GM19099 (cell line): ENCODE results near the gene COL4A5.

ENCODE experiments used
- POLR2A ChIP-seq: IDR thresholded peaks from 3 replicates; pipeline ENCODE4 v1.6.1; 2011; ENCODE audit warnings: low read depth; ENCODE audit not compliant: insufficient read length; ENCODE audit errors: extremely low read depth

Gene COL4A5

DNA sequence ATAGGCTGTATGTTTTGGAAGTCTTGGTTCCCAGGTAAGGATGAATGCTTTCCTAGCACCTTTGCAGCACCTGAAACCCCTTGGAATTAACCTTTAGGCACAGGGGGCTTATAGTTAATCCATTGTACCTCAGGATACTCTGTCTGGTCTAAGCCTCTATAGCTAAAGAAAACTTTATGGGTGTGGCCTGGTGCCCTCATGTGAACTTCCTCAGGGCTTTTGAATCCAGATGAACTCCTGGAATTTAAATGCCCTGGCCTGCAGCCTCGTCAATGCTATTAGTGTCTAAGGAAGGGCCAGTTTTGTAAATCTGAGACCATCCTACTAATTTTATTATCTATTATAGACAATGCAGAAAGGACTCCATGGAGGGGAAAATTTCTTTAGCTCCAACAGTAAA, 262.9 kb downstream of the COL4A5 start:
- no peak for TF ChIP-seq POLR2A

DNA sequence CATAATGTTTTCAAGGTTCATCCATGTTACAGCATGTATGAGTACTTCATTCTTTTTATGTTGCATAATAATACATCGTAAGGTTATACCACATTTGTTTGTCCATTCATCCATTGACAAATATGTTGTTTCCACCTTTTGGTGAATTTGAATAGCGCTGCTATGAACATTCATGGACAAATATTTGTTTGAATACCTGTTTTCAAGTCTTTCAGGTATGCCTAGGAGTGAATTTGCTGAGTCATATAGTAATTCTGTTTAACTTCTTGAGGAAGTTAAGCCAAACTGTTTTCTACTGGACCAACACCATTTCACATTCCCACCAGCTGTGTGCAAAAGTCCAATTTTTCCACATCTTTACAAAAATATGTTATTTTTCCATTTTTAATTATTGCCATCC, 265.2 kb downstream of the COL4A5 start:
- no peak for TF ChIP-seq POLR2A

DNA sequence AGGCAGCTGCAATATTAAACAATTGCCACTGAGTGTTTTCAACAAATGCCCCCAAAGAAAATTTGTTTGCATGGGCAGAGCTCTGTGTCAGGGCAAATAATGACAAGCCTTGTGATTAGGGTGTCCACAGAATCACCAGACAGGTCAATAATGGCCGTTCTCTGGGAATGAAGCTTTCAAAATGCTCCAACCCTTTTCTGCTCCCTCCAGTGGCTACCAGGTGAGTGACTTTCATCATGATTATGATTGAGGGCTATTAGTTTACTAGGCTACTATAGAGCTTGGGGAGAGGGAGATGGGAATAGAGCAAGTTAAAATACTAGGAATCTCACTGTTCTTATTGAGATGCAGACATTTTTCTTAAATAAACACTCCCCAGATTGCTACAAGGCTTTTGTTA, 273.2 kb downstream of the COL4A5 start:
- TF ChIP-seq POLR2A = no peak

DNA sequence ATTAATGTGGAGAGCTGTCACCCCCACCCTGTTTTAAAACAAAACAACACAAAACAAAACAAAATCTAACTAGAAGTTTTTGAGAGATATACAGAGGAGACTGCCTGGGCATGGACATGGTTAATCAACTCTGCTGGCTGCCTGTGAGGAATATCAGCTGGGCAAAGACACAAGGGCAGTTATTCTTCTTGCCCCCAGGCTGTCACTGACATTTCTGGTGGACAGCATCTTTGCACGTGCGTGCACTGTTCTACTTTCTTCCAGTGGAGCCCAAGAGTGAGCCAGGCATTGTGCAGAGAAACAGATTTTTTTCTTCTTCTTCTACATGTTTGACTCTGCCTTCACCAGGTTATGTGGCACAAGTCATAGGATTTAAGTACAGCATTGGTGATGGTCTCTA, 282.9 kb downstream of the COL4A5 start:
- TF ChIP-seq POLR2A = no peak

DNA sequence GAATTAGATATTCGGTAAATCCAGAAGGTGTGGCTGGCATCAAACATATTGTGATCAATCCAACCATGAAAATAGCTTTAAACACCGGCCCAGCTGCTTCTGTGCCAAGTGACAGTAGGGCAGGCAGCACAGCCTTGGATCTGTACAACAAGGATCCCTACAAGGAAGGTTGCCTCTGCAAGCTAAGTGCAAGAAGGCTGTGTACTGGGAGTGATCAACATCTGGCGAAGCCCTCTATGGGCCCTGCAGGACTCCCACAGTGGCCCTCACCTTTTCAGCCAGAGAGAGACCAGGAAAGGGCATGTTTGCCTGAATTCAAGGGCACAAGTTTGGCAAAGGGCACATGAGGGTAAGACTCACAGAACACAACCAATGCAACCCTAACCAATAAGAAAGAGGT, 287.1 kb downstream of the COL4A5 start:
- no peak for TF ChIP-seq POLR2A

DNA sequence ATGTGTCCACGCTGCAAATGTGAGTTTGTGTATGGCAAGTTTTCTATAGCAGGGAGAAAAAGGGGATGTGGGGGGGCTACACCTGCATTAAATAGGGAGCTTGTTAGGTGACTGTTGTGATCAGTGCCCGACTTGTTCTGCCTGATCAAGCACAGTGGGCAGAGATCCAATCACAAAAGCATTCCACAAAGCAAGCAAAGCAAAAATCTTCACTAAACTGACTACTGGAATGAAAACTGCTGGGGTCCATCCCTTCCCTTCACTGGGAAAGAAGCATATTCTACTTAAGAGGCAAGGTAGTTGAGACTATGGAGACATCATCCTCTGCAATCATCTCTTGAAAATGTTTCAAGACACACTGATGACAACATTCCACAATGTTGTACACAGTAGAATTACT, 291.5 kb downstream of the COL4A5 start:
- TF ChIP-seq POLR2A = no peak

DNA sequence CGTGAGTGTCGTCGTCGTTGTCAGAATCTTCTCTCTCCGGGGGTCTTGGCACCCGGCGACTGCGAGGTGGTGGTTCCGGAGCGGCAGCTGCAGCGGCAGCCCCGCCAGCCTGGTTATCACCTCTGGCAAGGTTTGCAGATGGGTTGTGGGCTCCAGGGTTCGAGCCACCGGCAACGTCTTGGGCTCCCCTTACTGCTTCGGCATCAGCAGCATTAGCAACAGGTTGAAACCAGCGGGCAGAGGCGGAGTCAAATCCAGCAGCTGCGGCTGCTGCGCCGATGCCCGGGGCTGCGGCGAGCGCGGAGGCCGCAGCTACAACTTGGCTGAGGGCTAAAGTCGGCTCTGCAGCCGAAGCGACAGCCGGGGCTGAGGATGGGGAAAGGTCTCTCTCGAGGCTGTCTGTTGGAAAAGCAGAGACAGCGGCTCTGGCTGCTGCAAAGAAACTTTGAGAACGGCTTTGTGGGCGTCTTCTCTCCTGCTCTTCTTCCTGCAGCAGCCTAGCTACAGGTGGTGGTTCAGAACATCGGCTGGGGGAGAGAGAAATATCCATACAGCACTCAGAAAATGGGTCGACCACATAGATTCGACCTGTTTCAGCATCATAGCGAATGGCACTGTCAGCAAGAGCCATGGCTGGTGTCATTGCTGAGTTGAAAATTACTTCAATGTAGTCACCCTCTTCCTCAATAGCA, 293.1 kb downstream of the COL4A5 start:
- TF ChIP-seq POLR2A = no peak

DNA sequence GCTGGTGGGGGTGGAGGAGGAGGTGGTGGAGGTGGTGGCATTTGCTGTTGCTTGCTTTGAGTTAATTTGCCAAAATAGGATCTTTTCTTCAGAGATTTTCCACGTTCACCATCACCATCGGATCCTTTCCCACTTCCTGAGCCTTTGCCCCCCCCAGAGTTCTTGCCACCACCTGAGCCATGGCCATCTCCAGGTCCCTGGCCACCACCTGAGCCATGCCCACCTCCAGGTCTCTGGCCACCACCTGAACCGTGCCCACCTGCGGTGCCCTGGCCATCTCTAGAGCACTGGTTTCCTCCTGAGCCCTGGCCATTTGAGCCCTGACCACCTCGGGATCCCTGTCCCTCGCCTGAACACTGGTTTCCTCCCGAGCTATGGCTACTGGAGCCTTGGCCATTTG, 294.8 kb downstream of the COL4A5 start:
- TF ChIP-seq POLR2A = no peak

DNA sequence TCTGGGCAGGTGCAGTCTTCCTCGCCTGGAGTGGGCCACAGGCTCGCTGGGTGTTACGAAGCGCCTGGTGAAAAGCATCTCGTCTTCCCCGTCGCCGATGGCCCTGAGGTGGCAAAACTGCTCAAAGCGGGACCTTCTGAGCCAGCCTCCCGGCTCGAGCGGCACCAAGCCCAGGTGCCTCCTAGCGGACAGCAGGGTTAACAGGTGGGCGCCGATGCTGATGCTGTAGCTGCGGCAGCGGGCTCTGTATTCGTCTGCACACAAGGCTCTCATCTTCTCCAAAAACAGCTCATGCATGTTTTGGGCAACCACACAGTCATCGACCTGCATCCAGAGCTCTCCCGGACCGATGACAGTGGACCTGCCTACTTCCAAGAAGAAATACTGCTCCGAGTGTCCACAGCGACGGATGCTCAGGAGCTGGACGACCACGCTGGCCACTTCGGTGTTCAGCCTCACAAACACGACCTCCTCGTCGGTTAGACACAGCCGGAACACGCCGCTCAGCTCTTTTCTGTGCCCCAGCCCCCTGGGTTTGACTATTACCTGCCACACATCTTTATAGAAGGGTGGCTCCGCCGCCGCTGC, 295.5 kb downstream of the COL4A5 start:
- TF ChIP-seq POLR2A = no peak

DNA sequence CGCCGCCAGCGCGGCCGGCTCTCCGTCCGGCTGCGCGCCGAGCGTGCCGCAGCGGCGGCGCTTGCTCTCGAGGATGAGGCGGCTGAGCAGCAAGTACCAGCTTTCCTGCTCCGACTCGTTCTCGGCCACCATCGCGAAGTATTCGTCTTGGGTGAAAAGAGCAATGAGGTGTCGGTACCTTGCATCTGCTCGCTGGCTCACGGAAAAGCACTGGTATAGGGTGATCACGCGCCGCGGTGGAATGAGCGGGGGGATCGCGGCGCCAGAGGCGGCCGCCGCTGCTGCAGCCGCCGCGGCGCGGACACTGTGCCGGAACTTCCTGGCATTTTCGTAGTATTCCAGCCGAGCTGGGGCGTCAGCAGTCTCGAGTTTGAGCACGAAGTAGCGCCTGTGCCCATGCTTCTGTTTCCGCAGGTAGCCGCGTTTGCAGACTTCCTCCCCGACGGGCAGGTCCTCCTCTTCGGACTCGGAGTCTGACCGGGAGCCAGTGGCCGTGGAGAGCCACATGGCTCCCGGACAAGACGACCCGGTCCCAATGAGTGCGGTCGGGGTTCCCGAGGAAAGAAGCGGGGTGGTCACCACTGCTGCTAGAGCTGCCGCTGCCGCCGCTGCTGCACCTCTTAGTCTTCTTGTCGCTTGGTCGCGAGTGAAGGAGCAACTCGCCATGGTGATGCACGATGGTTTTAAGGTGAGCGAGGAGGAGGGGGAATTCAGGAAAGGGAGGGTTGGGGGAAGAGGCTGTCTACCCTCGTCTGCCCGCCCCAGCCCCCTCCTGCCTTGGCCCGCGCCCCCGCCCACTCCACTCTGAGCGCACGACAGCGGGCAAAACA, 296.3 kb downstream of the COL4A5 start:
- no peak for TF ChIP-seq POLR2A

DNA sequence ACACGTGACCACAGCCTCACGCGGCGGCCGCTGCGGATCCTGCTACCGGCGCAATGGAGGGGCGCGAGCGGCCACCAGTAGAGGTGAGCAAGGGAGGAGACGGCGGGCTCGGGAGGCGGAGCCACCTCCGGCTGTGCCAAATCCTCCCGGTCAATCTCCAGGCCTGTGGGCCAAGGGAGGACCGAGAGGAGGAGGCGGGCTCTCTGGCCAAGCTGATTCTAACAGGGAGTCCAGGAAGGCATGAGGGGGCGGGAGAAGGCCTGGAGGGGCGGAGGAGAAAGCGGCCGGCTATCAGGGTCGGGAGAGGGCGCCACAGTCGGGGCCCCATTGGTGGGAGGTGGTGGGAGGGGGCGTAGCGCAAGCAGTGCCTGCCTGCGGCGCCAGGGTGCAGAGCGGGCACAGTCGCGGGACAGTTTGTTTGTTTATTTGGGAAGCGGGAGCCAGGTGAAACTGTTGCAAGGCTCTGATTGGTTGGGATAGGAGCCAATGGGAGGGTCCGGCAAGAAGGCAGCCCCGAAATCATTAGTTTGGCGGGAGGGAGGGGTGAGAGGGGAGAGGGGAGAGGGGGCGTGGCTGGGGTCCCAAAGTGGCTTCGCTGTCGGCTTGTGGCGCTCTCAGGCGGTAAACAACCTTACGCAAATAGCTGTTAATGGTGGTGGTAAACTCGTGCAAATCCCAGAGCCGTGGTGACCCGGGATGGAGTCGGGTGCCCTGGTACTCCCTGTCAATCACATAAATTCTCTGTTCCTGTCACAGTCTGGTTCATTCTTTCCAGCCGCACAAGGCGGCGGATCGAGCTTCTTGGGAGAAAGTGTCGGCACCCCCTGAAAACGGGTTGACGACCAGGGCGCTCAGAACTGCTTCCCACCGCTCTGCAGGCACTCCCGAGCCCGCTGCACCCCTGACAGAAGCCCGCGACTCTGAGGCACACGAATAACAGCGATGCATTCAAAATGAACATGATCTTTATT, 297.2 kb downstream of the COL4A5 start, which contains the start of gene IRS4:
Gene IRS4, minus strand, starts transcription at position 55 of the 971 bp plus-strand sequence.
- TF ChIP-seq POLR2A = no peak

DNA sequence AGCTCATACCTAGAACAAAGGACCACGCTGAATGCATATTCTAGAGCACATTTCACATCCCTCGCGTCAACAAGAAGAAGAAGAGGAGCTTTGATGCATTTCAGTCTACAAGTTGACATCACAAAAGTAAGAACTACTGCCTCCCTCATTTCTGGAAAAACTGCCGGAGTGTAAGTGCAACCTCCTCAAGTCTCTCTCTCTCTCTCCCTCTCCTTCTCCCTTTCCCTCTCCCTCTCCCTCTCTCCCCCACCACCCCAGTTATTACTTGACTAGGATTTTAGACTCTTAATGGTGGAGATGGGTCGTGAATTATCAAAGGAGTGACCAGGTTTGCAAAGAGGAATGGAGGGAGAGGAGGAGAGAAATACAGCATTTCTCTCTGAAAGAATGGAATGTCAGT, 298.1 kb downstream of the COL4A5 start:
- TF ChIP-seq POLR2A = no peak

DNA sequence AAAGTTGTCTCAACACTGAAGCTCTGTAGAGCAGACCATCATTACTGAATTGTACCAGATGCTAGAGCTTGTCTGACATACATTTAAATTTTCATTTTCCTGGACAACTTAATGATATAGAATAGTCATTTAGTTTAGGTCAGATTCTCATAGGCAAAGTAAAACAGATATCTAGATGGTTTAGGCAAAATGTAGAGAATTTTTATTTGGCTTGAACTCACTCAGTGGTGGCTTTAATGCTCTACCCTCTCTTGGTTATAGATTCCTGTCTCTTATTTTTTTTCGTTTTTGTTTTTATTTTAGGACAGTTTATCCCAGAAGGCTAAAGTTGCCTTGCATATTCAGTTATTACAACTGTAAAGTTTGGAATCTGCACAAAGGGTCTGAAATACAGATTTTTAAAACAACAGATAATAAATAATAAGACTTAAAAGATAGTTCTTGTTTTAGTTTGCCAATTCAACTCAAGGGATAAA, 300.7 kb downstream of the COL4A5 start:
- no peak for TF ChIP-seq POLR2A
